K562 (cell line): ENCODE results near the gene UBE2V1. TPM values are rescaled to one million over a fixed set of nuclear protein-coding genes. Genes with fewer than 3 reads are reported as not detected.

Experiments used
- ATAC-seq: fragments of 200-7000 bp; cut with Tn5 transposase; 3 replicates; pipeline ENCODE4 v1.9.1; 2020; ENCODE audit warnings: moderate library complexity
- BruUV-seq: library from RNA; stranded (reverse); fragments of 400-500 nt; replicated peaks from 2 replicates; lab custom pipeline; 2021; lab: Mats Ljungman, UMichigan
- CTCF ChIA-PET: fragments of 300-600 bp; formaldehyde crosslinking; extraction: SDS; loops from one replicate; lab custom pipeline; 2021; ENCODE audit warnings: low intra/inter-chr PET ratio; lab: Yijun Ruan, JAX
- POLR2A ChIA-PET: fragments of 300-600, 350-650 bp; sonication (Branson Sonifier 250); formaldehyde crosslinking; extraction: SDS; loops from one replicate; lab custom pipeline; 2021; ENCODE audit warnings: antibody characterized with exemption, inconsistent platforms; lab: Yijun Ruan, JAX
- DNase-seq, 4 experiments: peaks; one replicate each; pipeline versions ENCODE4 v3.0.0 to v3.0.0-alpha.2; 2011 to 2018; ENCODE audit warnings: low spot score in 3 of 4, mixed read lengths in 3 of 4; ENCODE audit errors: extremely low read depth in 1 of 4
- FAIRE-seq: peaks from 2 replicates; lab custom pipeline; 2011; peaks lifted over from hg19 to GRCh38; lab: Jason Lieb, UNC
- H2AFZ ChIP-seq: 2 replicates; pipeline ENCODE4 v1.6.0; 2011; ENCODE audit warnings: low read depth, low read length, control low read depth, inconsistent platforms
- H3K27ac ChIP-seq: fragments of 200-600 bp; 3 replicates; pipeline ENCODE4 v1.8.0; 2011; ENCODE audit warnings: low read depth, mild to moderate bottlenecking, control low read depth, inconsistent platforms, low read length, moderate library complexity, mixed read lengths; ENCODE audit errors: extremely low read depth
- H3K27me3 ChIP-seq, 2 experiments: fragments of 300-600 bp in 1 of 2; 2 replicates in 1 of 2; 3 replicates in 1 of 2; pipeline versions ENCODE4 v1.6.0 to v1.8.0; 2011; ENCODE audit warnings: inconsistent platforms in 2 of 2, low read length in 2 of 2, mild to moderate bottlenecking in 1 of 2, mixed read lengths in 1 of 2, moderate library complexity in 1 of 2; ENCODE audit not compliant: control insufficient read depth in 2 of 2, insufficient read depth in 2 of 2
- H3K36me3 ChIP-seq: fragments of 300-600 bp; 3 replicates; pipeline ENCODE4 v1.8.0; 2011; ENCODE audit warnings: mild to moderate bottlenecking, low read length, inconsistent platforms; ENCODE audit not compliant: control insufficient read depth, insufficient read depth
- H3K4me1 ChIP-seq, 2 experiments: fragments of 200-600 bp in 1 of 2; replicated peaks in 1 of 2; 2 replicates in 1 of 2; 3 replicates in 1 of 2; pipeline versions ENCODE4 v1.5.1 to v1.8.0; 2011; ENCODE audit warnings: inconsistent platforms in 2 of 2, low read length in 2 of 2, mild to moderate bottlenecking in 1 of 2, mixed read lengths in 1 of 2, moderate library complexity in 1 of 2; ENCODE audit not compliant: control insufficient read depth in 2 of 2, insufficient read depth in 2 of 2
- H3K4me2 ChIP-seq: 2 replicates; pipeline ENCODE4 v1.6.1; 2011; ENCODE audit warnings: low read length, control low read depth, inconsistent platforms, mixed read lengths; ENCODE audit not compliant: insufficient read depth
- H3K4me3 ChIP-seq: fragments of 200-600 bp; sonication (generic), shearing (Covaris generic); 2 replicates; pipeline ENCODE4 v1.5.1; 2016; ENCODE audit warnings: control low read depth, inconsistent platforms
- H3K79me2 ChIP-seq: fragments of 200-600 bp; 3 replicates; pipeline ENCODE4 v1.8.0; 2011; ENCODE audit warnings: low read length, inconsistent platforms; ENCODE audit not compliant: control insufficient read depth, insufficient read depth
- H3K9ac ChIP-seq, 2 experiments: 2 replicates each; pipeline versions ENCODE4 v1.6.0 to v1.6.1; 2011; ENCODE audit warnings: low read depth in 2 of 2, low read length in 2 of 2, control low read depth in 1 of 2, inconsistent platforms in 1 of 2, mild to moderate bottlenecking in 1 of 2, mixed read lengths in 1 of 2; ENCODE audit not compliant: insufficient read depth in 1 of 2
- H3K9me1 ChIP-seq: one replicate; pipeline ENCODE4 v1.6.0; 2011; ENCODE audit warnings: inconsistent platforms, mild to moderate bottlenecking, low read length, moderate library complexity; ENCODE audit not compliant: control insufficient read depth, insufficient read depth
- H3K9me3 ChIP-seq: replicated peaks from 2 replicates; pipeline ENCODE4 v1.5.1; 2011; ENCODE audit warnings: low read depth, low read length, inconsistent platforms; ENCODE audit not compliant: control insufficient read depth, insufficient read depth
- H4K20me1 ChIP-seq: replicated peaks from 2 replicates; pipeline ENCODE4 v1.6.1; 2011; ENCODE audit warnings: low read length, inconsistent platforms, mixed read lengths; ENCODE audit not compliant: control insufficient read depth, insufficient read depth
- BRF2 ChIP-seq: IDR thresholded peaks from 3 replicates; pipeline ENCODE4 v1.6.1; 2011; ENCODE audit warnings: borderline replicate concordance, mild to moderate bottlenecking; ENCODE audit not compliant: insufficient read length, insufficient read depth
- CBX5 ChIP-seq: IDR thresholded peaks from 2 replicates; pipeline ENCODE4 v1.6.1; 2014; ENCODE audit warnings: low read depth, borderline replicate concordance
- CREB3 ChIP-seq: fragments of 450-650 bp; conservative IDR thresholded peaks from 2 replicates; pipeline ENCODE4 v1.6.1; 2016; ENCODE audit warnings: missing genetic modification characterization, low read depth, mild to moderate bottlenecking, missing compliant biosample characterization, moderate library complexity
- ERF ChIP-seq: fragments of 450-650 bp; formaldehyde crosslinking; IDR thresholded peaks from 2 replicates; pipeline ENCODE4 v1.4.0; 2020; ENCODE audit warnings: mild to moderate bottlenecking, mixed read lengths
- HCFC1 ChIP-seq: IDR thresholded peaks from 2 replicates; pipeline ENCODE4 v1.6.1; 2012; ENCODE audit warnings: low read depth, low read length, improper control_type of control experiment
- HNRNPH1 ChIP-seq: fragments of 200-400 bp; formaldehyde crosslinking; optimal IDR thresholded peaks from 2 replicates; pipeline ENCODE3; 2017; ENCODE audit warnings: low read depth, mild to moderate bottlenecking, low read length, moderate library complexity
- HNRNPK ChIP-seq: fragments of 200-400 bp; formaldehyde crosslinking; IDR thresholded peaks from one replicate; pipeline ENCODE4 v1.6.1; 2018; ENCODE audit warnings: mild to moderate bottlenecking, low read depth, low read length; ENCODE audit not compliant: poor library complexity, severe bottlenecking
- KLF10 ChIP-seq: fragments of 250-450 bp; sonication (Bioruptor Pico); IDR thresholded peaks from 2 replicates; pipeline ENCODE4 v1.6.1; 2021; ENCODE audit warnings: matching md5 sums
- MBD2 ChIP-seq: sonication (generic); IDR thresholded peaks from 2 replicates; pipeline ENCODE4 v1.6.1; 2016; ENCODE audit warnings: low read depth, borderline replicate concordance
- MCM2 ChIP-seq: fragments of 450-650 bp; IDR thresholded peaks from 2 replicates; pipeline ENCODE4 v1.6.1; 2017; ENCODE audit warnings: low read depth, mild to moderate bottlenecking
- MEIS2 ChIP-seq: fragments of 450-650 bp; IDR thresholded peaks from 2 replicates; pipeline ENCODE4 v1.6.1; 2014; ENCODE audit warnings: mild to moderate bottlenecking; ENCODE audit not compliant: partially characterized antibody
- PATZ1 ChIP-seq: fragments of 250-450 bp; sonication (Bioruptor Pico); IDR thresholded peaks from 2 replicates; pipeline ENCODE4 v1.5.0; 2020; ENCODE audit warnings: mild to moderate bottlenecking, borderline replicate concordance
- SREBF1 ChIP-seq: fragments of 150-350 bp; IDR thresholded peaks from 2 replicates; pipeline ENCODE4 v1.6.1; 2014; ENCODE audit warnings: antibody characterized with exemption, low read depth, low read length, borderline replicate concordance
- TAF15 ChIP-seq: fragments of 200-400 bp; formaldehyde crosslinking; IDR thresholded peaks from 2 replicates; pipeline ENCODE4 v1.6.1; 2017; ENCODE audit warnings: mild to moderate bottlenecking, low read depth, low read length, moderate library complexity
- ZFP30 ChIP-seq: fragments of 250-450 bp; sonication (Bioruptor Pico); IDR thresholded peaks from 2 replicates; pipeline ENCODE4 v1.8.0; 2022; ENCODE audit warnings: moderate library complexity, mild to moderate bottlenecking, inconsistent platforms, borderline replicate concordance
- ZKSCAN8 ChIP-seq: fragments of 200-800 bp; sonication (Bioruptor generic); IDR thresholded peaks from 2 replicates; pipeline ENCODE4 v1.6.1; 2016; ENCODE audit warnings: missing genetic modification characterization, missing compliant biosample characterization
- ZNF280B ChIP-seq: fragments of 250-450 bp; sonication (Bioruptor Pico); IDR thresholded peaks from 2 replicates; pipeline ENCODE4 v1.5.1; 2021; ENCODE audit warnings: mild to moderate bottlenecking
- WGBS: fragments of 100-300 bp; shearing (Covaris generic); methylation state at CpG from one replicate; pipeline ENCODE4 v1.1.6; 2016; ENCODE audit warnings: low coverage, mixed read lengths; ENCODE audit not compliant: insufficient coverage; ENCODE audit errors: missing lambda C conversion rate; 5-methylcytosine and 5-hydroxymethylcytosine counted together
- in situ Hi-C: fragments of 300-500 bp; cut with MboI; formaldehyde crosslinking; loops from 4 replicates; pipeline ENCODE4 v1.15.0; 2018; ENCODE audit warnings: inconsistent platforms, mixed read lengths
- intact Hi-C: fragments of 100-400 bp; cut with micrococcal nuclease; formaldehyde crosslinking; loops from 2 replicates; pipeline ENCODE4 v1.14.2; 2022
- polyA plus RNA-seq, 8 experiments: library from polyadenylated mRNA; depleted of rRNA in 4 of 8; stranded (reverse) in 5 of 8; unstranded in 3 of 8; fragments of >200 nt; fragmentation: Nextera tagmentation in 2 of 8; fragmentation: Illumina TruSeq in 1 of 8; extraction: Ambion mirVana in 2 of 8; extraction: Trizol in 1 of 8; gene quantifications; 2 replicates each; pipeline versions ENCODE4 v1.2.1 to v1.2.3, GENCODE V29; 2011 to 2014; ENCODE audit warnings: inconsistent platforms in 1 of 8, missing spikeins in 1 of 8
- total RNA-seq, 7 experiments: library from RNA; depleted of rRNA in 6 of 7; stranded (reverse); fragments of >200 nt in 6 of 7; fragmentation: Illumina TruSeq in 2 of 7; extraction: Trizol in 2 of 7; gene quantifications; 2 replicates each; pipeline versions ENCODE4 v1.2.1 to v1.2.3, GENCODE V29; 2011 to 2021; ENCODE audit warnings: low replicate concordance in 1 of 7

The UBE2V1 gene
- total and polyA plus RNA-seq, 9 of the 15 experiments (the other 6 are each of a cell fraction or from before 2014, with no cell fraction given) = 93.0 to 357 (median 119) TPM

- WGBS = 53% methylated on average over 2 of the region's 3 CpGs
- in situ Hi-C loops = no loop called here
- POLR2A ChIA-PET = interaction anchor here (0.7 kb wide), 1 partner anchor 644 kb away, joined by 3 read pairs; no protein-coding TSS in a partner anchor
Measured at GRCh38 chr20:50065325-50065615, 47.7 kb downstream of the UBE2V1 start.

More at GRCh38 chr20:50065325-50065615, 47.7 kb downstream of the UBE2V1 start:
- DNase-seq (no peak), FAIRE-seq (no peak)
- CTCF ChIA-PET = no interaction called here
- Histone ChIP-seq H3K27ac (no peak overlapping the region), H3K9ac (peak overlapping the region in 1 of 2 experiments; percentile 69; a peak in 1 of 4 replicates), H3K4me2 (no peak overlapping the region), H2AFZ (no peak overlapping the region), H3K9me3 (no peaks in the 10 kb centered on the region), H3K4me3 (no peak overlapping the region), H3K4me1 (peaks cover 0 to 12% of the 10 kb centered on the region in 2 experiments; a peak in 2 of 5 replicates), H4K20me1 (no peaks in the 10 kb centered on the region), H3K27me3 (no peaks in the 10 kb centered on the region), H3K36me3 (no peaks in the 10 kb centered on the region)
- BruUV-seq = no TSS peak
- intact Hi-C loops = no loop called here
- TF ChIP-seq HNRNPH1 (no peak), MEIS2 (no peak), MBD2 (no peak), TAF15 (no peak), BRF2 (no peak), KLF10 (CRISPR knock-in tag) (no peak), ERF (CRISPR knock-in tag) (no peak), HNRNPK (no peak), ZFP30 (CRISPR knock-in tag) (no peak), ZNF280B (no peak), CREB3 (tag) (no peak), ZKSCAN8 (CRISPR knock-in tag) (no peak), SREBF1 (no peak), PATZ1 (CRISPR knock-in tag) (no peak), HCFC1 (no peak), CBX5 (no peak), MCM2 (no peak)
- TF ChIP-seq, all 486 proteins: peak for 0
- no peak for ATAC-seq
- H3K9me1 ChIP-seq = no peaks in the 10 kb centered on the region
- no peaks in the 10 kb centered on the region for H3K79me2 ChIP-seq
